Prostate gland (tissue), 2 donors: ENCODE measurements around the gene SERINC3.

ENCODE experiments used
- POLR2A ChIP-seq: fragments of 450-650 bp; IDR thresholded peaks from one replicate; pipeline ENCODE4 v1.6.1; 2016; ENCODE audit warnings: antibody characterized with exemption, mild to moderate bottlenecking
- TF ChIP-seq, protein P1 (sequence below), 4 experiments: fragments of 200-600 bp in 2 of 4; fragments of 450-650 bp in 2 of 4; sonication (generic) in 2 of 4; IDR thresholded peaks; 1 replicate in 3 of 4; 2 replicates in 1 of 4; pipeline ENCODE4 v1.5.1; 2016 to 2019; ENCODE audit warnings: antibody characterized with exemption in 4 of 4, mild to moderate bottlenecking in 2 of 4, moderate library complexity in 2 of 4

DNA sequence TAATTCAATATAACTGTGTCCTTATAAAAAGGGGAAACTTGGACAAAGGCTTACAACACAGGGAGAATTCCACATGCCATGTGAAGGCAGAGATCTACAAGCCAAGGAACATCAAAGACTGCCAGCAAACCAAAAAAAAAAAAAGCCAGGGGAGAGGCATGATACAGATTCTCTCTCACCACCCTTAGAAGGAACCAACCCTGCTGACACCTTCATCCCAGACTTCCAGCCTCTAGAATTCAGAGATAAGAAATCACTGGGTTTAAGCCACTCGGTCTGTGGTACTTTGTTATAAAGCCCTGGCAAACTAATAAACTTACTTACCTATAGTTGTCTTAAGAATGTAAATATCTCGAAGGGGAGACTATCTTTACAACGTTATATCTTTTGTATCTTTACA is 4.4 kb downstream of the SERINC3 start:
- TF ChIP-seq POLR2A: no peak
- TF ChIP-seq, protein P1, sequence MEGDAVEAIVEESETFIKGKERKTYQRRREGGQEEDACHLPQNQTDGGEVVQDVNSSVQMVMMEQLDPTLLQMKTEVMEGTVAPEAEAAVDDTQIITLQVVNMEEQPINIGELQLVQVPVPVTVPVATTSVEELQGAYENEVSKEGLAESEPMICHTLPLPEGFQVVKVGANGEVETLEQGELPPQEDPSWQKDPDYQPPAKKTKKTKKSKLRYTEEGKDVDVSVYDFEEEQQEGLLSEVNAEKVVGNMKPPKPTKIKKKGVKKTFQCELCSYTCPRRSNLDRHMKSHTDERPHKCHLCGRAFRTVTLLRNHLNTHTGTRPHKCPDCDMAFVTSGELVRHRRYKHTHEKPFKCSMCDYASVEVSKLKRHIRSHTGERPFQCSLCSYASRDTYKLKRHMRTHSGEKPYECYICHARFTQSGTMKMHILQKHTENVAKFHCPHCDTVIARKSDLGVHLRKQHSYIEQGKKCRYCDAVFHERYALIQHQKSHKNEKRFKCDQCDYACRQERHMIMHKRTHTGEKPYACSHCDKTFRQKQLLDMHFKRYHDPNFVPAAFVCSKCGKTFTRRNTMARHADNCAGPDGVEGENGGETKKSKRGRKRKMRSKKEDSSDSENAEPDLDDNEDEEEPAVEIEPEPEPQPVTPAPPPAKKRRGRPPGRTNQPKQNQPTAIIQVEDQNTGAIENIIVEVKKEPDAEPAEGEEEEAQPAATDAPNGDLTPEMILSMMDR (IDR thresholded peaks at IDR 0.05): no peak
